AG09319 (cell line): ENCODE measurements around the gene VRK2.

Experiments used
- DNase-seq: peaks from one replicate; pipeline ENCODE4 v3.0.0-alpha.2; 2010; ENCODE audit warnings: low read depth; ENCODE audit errors: extremely low read depth
- CTCF ChIP-seq: IDR thresholded peaks from 2 replicates; pipeline ENCODE4 v1.5.1; 2011; ENCODE audit warnings: low read depth, mild to moderate bottlenecking, inconsistent platforms, low read length, moderate library complexity

VRK2 gene

GRCh38 chr2:58065248-58065647, 18.6 kb downstream of the VRK2 start:
- no peak for DNase-seq
- no peak for TF ChIP-seq CTCF

- no peak for TF ChIP-seq CTCF
- no peak for DNase-seq
These were observed 20.4 kb downstream of the VRK2 start for GRCh38 chr2:58067001-58067400.

GRCh38 chr2:58070765-58071164, 24.2 kb downstream of the VRK2 start:
- no peak for TF ChIP-seq CTCF
- DNase-seq, result no peak

GRCh38 chr2:58072102-58072501, 25.5 kb downstream of the VRK2 start:
- no peak for DNase-seq
- no peak for TF ChIP-seq CTCF

- no peak for TF ChIP-seq CTCF
- DNase-seq, result no peak
These were observed 26.4 kb downstream of the VRK2 start for GRCh38 chr2:58073008-58073407.

GRCh38 chr2:58073751-58074150, 27.1 kb downstream of the VRK2 start:
- no peak for TF ChIP-seq CTCF
- DNase-seq, result no peak

- TF ChIP-seq CTCF, result no peak
- peak; percentile 15 for DNase-seq
These were observed 34.4 kb downstream of the VRK2 start for GRCh38 chr2:58081000-58081399.
